ENCODE measurements around the gene CHIA.

- TF ChIP-seq RAD21 (IDR thresholded peaks at IDR 0.05; ENCODE audit: low read length) (no peak), CTCF (conservative IDR thresholded peaks at IDR 0.05; ENCODE audit: low read depth, low read length) (no peak), ELK1 (IDR thresholded peaks at IDR 0.05; ENCODE audit: borderline replicate concordance, low read depth, low read length) (no peak), POLR2A (IDR thresholded peaks at IDR 0.05; ENCODE audit: low read depth, low read length) (no peak), MXI1 (IDR thresholded peaks at IDR 0.05; ENCODE audit: borderline replicate concordance, low read depth, low read length) (no peak), RCOR1 (IDR thresholded peaks at IDR 0.05; ENCODE audit: insufficient replicate concordance, low read length) (no peak), RFX5 (IDR thresholded peaks at IDR 0.05; ENCODE audit: low read depth, low read length) (no peak)
These were observed 3.7 kb downstream of the CHIA start for GRCh38 chr1:111294390-111294789.
